Activated B cell treated with CpG ODN at 0.5 μM for 24 hours (primary cell): ENCODE data around the gene BEAN1. TPM values are rescaled to one million over a fixed set of nuclear protein-coding genes. Genes with fewer than 3 reads are reported as not detected.

Experiments used
- ATAC-seq: fragments of 200-7000 bp; cut with Tn5 transposase; one replicate; pipeline ENCODE4 v1.10.0; 2021; ENCODE audit warnings: low read depth, mild to moderate bottlenecking, moderate library complexity
- CTCF ChIA-PET: fragments of 350-600 bp; sonication (Branson Sonifier 250); formaldehyde crosslinking; loops from one replicate; lab custom pipeline; 2021; ENCODE audit warnings: antibody characterized with exemption; lab: Charles Lee
- POLR2A ChIA-PET: fragments of 350-600 bp; sonication (Branson Sonifier 250); formaldehyde crosslinking; loops from one replicate; lab custom pipeline; 2021; ENCODE audit warnings: antibody characterized with exemption; lab: Charles Lee
- DNase-seq: peaks from one replicate; pipeline ENCODE4 v3.0.0; 2022
- H3K27ac Mint-ChIP-seq: one replicate; pipeline ENCODE4 v1.8.0; 2020; ENCODE audit warnings: mixed read lengths
- H3K27me3 Mint-ChIP-seq: one replicate; pipeline ENCODE4 v1.8.0; 2021; ENCODE audit warnings: mixed read lengths
- H3K36me3 Mint-ChIP-seq: one replicate; pipeline ENCODE4 v1.8.0; 2021; ENCODE audit warnings: low read depth, mixed read lengths
- H3K4me1 Mint-ChIP-seq: one replicate; pipeline ENCODE4 v1.8.0; 2021; ENCODE audit warnings: mixed read lengths
- H3K4me3 Mint-ChIP-seq: one replicate; pipeline ENCODE4 v1.8.0; 2020; ENCODE audit warnings: mild to moderate bottlenecking, mixed read lengths
- H3K9me3 Mint-ChIP-seq: one replicate; pipeline ENCODE4 v1.8.0; 2020; ENCODE audit warnings: mixed read lengths
- intact Hi-C: fragments of 100-400 bp; cut with micrococcal nuclease; formaldehyde crosslinking; loops from one replicate; pipeline ENCODE4 v1.15.1; 2024
- total RNA-seq: library from RNA; stranded (reverse); gene quantifications from 2 replicates; pipeline ENCODE4 v1.2.3, GENCODE V29; 2022
- TF ChIP-seq, protein P1 (sequence below): fragments of 200-600 bp; IDR thresholded peaks from one replicate; pipeline ENCODE4 v1.8.0; 2022; ENCODE audit warnings: antibody characterized with exemption, mild to moderate bottlenecking

The BEAN1 gene
- total RNA-seq, 1 donor from 2014 or later = not detected

GRCh38 chr16:66437391-66437945 is 10.4 kb downstream of the BEAN1 start:
- peaks cover 34% of the 10 kb centered on the region for H3K27me3 Mint-ChIP-seq
- H3K27ac Mint-ChIP-seq = no peak overlapping the region
- TF ChIP-seq, protein P1, sequence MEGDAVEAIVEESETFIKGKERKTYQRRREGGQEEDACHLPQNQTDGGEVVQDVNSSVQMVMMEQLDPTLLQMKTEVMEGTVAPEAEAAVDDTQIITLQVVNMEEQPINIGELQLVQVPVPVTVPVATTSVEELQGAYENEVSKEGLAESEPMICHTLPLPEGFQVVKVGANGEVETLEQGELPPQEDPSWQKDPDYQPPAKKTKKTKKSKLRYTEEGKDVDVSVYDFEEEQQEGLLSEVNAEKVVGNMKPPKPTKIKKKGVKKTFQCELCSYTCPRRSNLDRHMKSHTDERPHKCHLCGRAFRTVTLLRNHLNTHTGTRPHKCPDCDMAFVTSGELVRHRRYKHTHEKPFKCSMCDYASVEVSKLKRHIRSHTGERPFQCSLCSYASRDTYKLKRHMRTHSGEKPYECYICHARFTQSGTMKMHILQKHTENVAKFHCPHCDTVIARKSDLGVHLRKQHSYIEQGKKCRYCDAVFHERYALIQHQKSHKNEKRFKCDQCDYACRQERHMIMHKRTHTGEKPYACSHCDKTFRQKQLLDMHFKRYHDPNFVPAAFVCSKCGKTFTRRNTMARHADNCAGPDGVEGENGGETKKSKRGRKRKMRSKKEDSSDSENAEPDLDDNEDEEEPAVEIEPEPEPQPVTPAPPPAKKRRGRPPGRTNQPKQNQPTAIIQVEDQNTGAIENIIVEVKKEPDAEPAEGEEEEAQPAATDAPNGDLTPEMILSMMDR = no peak
- no peak for DNase-seq
- no peaks in the 10 kb centered on the region for H3K9me3 Mint-ChIP-seq
- intact Hi-C loops = no loop called here
- no peaks in the 10 kb centered on the region for H3K4me1 Mint-ChIP-seq
- no peaks in the 10 kb centered on the region for H3K36me3 Mint-ChIP-seq
- no peak overlapping the region for H3K4me3 Mint-ChIP-seq
- ATAC-seq = no peak
- ChIA-PET CTCF (no interaction called here), POLR2A (no interaction called here)

DNA sequence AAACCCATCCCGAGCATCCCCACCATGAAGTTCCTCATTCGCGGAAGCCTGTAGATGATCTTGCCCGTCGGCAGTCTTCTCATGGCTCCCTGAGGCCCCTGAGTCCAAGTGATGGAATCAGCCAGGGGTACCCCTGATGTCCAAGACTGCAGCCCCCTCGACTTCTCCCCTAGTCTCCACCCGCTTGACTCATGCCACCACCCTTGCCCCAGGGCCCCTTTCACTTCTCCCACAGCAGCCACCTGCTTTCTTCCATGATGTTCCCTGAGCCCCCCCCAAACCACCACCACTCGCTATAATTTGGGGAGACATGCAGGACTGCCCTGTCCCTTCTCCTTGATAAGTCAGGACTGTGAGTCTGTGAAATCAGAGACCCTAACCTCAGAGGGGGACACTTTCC is 11.4 kb downstream of the BEAN1 start:
- TF ChIP-seq, protein P1 = no peak
- POLR2A ChIA-PET = no interaction called here
- Mint-ChIP-seq H3K36me3 (no peaks in the 10 kb centered on the region), H3K4me1 (no peaks in the 10 kb centered on the region), H3K27me3 (peaks cover 32% of the 10 kb centered on the region), H3K9me3 (no peaks in the 10 kb centered on the region), H3K27ac (no peak overlapping the region), H3K4me3 (no peak overlapping the region)
- ATAC-seq (no peak), DNase-seq (no peak)
- intact Hi-C loops = no loop called here
- CTCF ChIA-PET = no interaction called here

GRCh38 chr16:66439051-66439730 is 12.1 kb downstream of the BEAN1 start:
- CTCF ChIA-PET = no interaction called here
- intact Hi-C loops = no loop called here
- Mint-ChIP-seq H3K9me3 (no peaks in the 10 kb centered on the region), H3K36me3 (no peaks in the 10 kb centered on the region), H3K27me3 (peaks cover 34% of the 10 kb centered on the region), H3K27ac (no peak overlapping the region), H3K4me3 (no peak overlapping the region), H3K4me1 (no peaks in the 10 kb centered on the region)
- POLR2A ChIA-PET = no interaction called here
- DNase-seq (no peak), ATAC-seq (no peak)
- TF ChIP-seq, protein P1 = no peak

- intact Hi-C loops = no loop called here
- Mint-ChIP-seq H3K4me3 (no peak overlapping the region), H3K9me3 (no peaks in the 10 kb centered on the region), H3K4me1 (no peaks in the 10 kb centered on the region), H3K27ac (no peak overlapping the region), H3K27me3 (peaks cover 35% of the 10 kb centered on the region), H3K36me3 (no peaks in the 10 kb centered on the region)
- no peak for ATAC-seq
- TF ChIP-seq, protein P1 = no peak
- DNase-seq = no peak
- CTCF ChIA-PET = no interaction called here
- POLR2A ChIA-PET = interaction anchor here (0.6 kb wide), 1 partner anchor 231 kb away, joined by 4 read pairs; no protein-coding TSS in a partner anchor
These were observed 13.2 kb downstream of the BEAN1 start for GRCh38 chr16:66440271-66440802.

GRCh38 chr16:66440970-66441369 is 13.9 kb downstream of the BEAN1 start:
- POLR2A ChIA-PET = no interaction called here

More at GRCh38 chr16:66440970-66441369, 13.9 kb downstream of the BEAN1 start:
- H3K9me3 Mint-ChIP-seq = no peaks in the 10 kb centered on the region
- H3K36me3 Mint-ChIP-seq = no peaks in the 10 kb centered on the region
- CTCF ChIA-PET = no interaction called here
- TF ChIP-seq, protein P1 = no peak
- intact Hi-C loops = no loop called here
- peaks cover 37% of the 10 kb centered on the region for H3K27me3 Mint-ChIP-seq
- DNase-seq (no peak), ATAC-seq (no peak)
- no peaks in the 10 kb centered on the region for H3K4me1 Mint-ChIP-seq
- H3K27ac Mint-ChIP-seq = no peak overlapping the region
- H3K4me3 Mint-ChIP-seq = no peak overlapping the region
